Islet precursor cell (in vitro differentiated cells): ENCODE results near the gene DPH7.
A peak's percentile ranks its signal among the peaks of the same experiment; 100 is the strongest.
"Not testable (repeated sequence)": the region's sequence is repeated elsewhere in the genome, so short reads cannot be mapped to it uniquely, and the experiment has no call there.

Experiments
- DNase-seq: peaks from one replicate; pipeline ENCODE4 v3.0.0-alpha.2; 2018

Gene DPH7

DNA sequence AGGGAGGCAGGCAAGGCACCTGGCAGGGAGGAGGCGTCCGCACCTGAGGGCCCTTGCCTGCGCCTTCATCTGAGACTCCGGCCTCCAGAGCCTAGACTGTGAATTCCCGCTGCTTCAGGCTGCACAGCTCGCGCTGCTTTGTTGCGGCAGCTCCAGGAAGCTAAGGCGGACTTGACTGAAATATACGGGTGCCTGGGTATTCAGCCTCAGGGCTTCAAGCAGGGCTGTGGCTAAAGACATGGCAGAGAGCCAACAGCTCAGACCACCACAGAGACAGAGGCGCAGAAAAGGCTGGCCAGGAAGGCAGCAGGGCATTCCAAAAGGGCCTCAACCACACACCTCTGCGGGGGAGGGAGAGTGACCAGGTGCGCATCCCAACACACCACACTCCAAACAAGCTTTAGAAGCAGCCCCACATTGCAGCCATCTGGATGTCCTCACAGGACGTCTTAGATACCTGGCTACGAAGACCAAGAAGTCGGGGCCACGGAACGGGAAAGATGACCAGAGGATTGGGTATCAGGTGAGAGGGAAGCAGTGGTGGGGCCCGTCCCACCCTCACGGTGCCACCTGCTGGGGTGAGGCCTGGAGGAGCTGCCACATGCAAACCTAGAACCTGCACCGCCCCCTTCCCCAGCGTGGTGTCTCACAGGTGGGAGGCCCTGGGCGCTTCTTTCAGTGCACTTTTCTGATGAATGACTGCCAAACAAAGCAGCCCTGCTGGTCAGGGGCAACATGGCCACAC is 1.7 kb upstream of the DPH7 start:
- no peak for DNase-seq

DNA sequence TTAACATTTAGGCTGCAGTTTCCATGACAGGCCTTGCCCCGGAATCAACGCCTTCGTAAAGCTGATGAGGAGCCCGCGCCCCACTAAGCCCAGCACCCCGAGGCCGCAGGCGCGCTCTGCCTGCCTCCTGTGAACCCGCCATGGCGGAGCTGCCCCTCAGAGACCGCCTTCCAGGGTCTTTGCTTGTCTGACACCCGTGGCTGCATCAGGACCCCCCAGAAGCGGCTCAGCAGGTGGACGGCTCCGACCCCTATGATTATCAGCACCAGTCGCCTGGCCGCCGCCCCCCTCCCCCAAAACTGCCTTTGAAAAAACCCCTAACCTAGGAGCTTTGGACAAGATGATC is 507 bp upstream of the DPH7 start:
- DNase-seq, result no peak

DNA sequence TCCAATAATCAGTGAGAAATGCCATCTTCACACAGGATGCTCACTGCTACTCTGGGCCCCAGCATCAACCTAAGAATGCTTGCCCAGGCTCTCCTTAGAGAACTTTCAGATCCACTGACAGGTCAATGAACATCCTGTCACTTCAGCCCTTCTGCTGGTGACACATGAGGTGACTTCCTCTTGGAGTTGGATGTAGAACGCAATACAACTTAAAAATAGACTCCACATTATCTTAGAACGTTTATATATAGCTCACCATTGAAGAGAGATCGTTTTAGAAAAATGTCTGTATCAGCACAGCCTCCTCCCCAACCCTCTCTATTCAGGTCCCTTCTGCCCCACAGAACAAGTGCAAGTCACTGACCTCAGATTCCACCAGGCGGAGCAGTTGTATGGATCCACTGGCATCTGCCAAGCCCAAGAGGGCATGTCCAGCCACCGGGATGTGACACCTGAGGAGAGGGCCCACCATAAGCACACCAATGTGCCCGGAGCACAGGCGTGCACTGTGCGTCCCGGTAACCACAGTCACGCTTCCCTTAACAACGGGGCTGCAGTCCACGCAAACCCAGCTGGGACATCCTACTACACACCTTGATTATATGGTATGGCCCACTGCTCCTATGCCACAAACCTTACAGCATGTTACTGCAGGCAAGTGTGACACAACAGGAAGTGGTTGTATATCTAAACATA is 2.9 kb downstream of the DPH7 start:
- DNase-seq, result no peak

DNA sequence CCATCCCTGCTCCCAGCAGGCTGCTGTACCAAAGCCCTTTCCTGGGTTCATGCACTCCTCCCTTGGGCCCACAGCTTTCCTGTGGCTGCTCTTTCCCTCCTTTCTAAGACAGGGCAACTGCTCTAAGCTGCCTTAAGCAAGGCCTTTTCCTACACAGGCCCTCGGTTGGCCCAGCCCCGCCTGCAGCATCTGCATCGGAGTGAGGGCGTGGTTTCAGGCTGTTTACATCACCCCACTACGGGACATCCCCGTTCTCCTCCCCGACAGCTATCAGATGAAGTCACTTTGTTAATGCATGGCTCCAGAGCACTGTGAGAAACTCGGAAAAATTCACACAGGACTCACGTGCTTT is 3.4 kb downstream of the DPH7 start:
- no peak for DNase-seq

DNA sequence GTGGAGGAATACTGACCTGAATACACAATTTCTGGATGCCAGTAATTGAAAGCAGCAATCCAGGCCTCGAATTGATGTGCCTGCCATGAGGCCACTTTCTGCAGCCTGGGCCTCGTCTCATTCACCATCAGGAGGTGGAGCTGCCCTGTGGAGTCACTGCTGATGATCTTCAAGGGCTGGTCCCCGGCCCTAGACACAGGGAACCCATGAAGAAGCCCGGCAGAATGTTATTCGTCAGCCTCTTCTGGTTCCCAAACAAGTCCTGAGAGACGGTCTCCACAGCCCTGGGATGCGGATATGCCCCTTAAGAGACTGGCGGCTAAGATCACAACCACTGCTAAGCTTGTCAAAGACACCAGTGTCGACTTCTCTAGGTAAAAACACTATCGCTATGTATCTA is 4.5 kb downstream of the DPH7 start:
- no peak for DNase-seq

DNA sequence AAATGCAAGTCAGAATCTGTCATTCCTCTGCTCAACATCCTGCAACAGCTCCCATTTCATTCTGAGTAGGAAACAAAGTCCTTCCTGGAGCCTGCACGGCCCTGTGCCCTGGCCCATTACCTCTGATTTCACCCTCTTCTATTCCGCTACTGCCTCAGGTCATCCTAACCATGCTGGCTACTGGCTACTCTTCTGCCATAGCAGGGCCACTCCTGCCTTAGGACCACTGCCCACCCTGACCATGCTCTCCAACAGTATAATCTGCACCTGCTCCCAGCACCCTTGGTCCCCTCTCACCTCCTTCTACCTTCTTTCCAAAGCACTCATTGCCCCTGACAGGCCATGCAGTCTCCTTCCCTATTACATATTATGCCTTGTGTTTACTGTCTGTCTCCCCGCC is 8.2 kb downstream of the DPH7 start:
- no peak for DNase-seq

DNA sequence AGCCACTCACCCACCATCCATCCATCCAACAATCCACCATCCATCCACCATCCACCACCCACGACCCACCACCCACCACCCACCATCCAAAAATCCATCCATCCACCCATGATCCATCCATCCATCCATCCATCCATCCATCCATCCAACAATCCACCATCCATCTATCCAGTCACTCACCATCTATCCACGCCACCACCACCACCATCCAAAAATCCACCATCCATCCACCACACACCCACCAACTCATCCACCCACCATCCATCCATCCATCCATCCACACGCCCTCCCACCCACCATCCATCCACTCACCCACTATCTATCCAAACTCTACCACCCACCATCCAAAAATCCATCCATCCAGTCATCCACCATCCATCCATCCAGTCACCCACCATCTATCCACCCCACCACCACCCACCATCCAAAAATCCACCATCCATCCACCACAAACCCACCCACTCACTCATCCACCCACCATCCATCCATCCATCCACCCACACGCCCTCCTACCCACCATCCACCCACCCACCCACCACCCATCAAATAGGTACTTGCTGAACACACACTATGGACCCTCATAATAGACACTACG is 9.0 kb downstream of the DPH7 start:
- no peak for DNase-seq

DNA sequence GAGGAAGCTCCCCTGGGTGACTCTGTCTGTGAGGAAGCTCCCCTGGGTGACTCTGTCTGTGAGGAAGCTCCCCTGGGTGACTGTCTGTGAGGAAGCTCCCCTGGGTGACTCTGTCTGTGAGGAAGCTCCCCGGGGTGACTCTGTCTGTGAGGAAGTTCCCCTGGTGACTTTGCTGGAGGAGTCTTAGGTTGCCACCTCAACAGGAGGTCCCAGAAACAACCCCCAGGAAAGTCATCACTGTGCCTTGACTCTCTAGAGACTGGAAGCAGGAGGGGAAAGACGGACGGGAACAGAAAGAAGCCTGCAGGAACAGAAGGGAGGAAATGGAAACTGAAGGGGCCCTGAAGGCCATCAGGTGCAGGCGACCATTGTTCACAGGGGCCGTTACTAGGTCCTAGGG is 10.3 kb downstream of the DPH7 start:
- not testable (repeated sequence) for DNase-seq

DNA sequence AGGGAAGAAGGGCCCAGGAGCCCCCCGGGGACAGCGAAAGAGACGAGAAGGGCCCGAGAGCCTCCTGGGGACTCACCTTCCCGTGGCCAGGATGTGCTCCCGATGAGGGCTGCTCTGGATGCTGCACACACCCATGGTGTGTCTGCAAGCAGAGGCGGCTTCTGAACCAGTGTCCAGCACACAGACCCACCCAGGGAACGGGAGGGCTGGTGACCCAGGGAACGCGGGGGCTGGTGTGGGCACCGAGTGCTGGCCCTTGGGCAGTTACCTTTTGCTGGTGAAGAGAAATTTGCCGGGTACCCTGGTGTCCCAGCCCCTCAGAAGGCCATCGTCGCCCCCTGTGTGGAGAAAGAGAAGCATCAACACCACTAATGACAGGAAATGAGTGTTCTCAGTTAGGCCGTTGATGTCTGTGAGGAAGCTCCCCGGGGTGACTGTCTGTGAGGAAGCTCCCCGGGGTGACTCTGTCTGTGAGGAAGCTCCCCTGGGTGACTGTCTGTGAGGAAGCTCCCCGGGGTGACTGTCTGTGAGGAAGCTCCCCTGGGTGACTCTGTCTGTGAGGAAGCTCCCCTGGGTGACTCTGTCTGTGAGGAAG is 13.8 kb downstream of the DPH7 start:
- no peak for DNase-seq

DNA sequence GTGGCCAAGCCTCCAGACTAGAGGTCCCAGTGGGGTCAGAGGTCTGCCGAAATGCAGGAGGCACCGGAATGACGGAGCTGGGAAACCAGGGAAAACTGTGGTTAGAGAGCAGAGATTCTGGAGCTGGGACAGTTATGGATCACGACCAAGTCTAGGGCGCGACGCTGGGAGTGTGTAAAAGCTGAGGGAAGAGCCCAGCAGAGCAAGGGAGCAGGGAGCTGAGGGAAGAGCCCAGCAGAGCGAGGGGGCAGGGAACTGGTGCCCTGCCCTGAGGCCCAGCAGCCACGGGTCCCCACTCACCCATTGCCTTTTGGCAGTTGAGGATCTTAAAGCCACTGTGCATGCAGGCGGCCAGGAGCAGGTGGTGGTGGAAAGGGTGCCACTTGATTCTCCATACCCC is 14.6 kb downstream of the DPH7 start:
- no peak for DNase-seq

DNA sequence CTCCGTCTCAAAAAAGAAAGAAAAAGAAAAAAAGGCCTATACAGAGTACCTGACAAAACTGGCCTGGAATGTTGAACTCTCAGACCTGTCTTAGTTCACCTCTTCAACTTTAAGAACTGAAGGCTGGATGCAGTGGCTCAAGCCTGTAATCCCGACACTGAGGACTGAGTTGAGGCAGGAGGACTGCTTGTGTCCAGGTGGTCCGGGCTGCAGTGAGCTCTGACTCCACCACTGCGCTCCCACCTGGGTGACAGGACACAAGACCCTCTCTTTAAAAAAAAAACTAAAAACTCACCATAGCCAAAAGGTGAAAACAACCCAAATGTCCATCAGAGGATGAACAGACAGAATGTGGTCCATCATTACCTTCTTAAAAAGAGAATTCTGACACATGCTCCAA is 20.6 kb downstream of the DPH7 start:
- DNase-seq, result no peak

DNA sequence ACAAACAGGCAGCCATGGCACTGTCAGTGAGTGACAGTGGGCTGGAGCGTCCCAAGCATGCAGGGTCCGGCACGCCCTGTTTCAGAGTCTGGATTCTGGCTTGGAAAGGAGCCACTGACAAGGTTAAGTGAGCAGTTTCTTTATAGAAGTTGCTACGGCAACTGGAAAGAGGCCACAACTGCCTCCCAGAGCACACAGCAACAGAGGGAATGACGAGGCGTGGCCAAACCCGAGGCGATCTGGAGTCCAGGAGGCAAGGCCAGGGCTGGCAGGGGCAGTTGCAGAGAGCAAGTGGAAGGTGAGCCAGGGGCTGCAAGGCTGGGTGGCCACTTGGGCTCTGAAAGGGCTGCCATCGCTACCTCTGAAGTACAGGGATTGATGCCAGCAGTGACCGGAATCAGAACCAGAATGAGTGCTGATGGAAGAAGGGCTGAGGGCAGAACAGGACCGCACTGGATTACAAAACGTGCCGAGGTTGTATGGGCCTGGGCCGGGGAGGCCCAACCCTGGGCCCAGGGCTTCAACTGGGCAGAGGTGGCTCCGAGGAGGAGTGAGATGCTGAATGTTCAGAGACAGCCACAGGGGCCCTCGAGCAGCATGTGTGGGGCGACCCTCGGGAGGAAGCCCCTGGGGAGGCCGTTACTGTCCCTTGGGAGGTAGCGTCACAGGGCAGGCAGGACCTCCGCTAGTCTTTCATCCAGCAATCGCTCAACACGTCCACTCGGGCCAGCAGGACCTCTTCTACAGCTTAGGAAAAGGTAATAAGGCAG is 22.5 kb downstream of the DPH7 start:
- no peak for DNase-seq

DNA sequence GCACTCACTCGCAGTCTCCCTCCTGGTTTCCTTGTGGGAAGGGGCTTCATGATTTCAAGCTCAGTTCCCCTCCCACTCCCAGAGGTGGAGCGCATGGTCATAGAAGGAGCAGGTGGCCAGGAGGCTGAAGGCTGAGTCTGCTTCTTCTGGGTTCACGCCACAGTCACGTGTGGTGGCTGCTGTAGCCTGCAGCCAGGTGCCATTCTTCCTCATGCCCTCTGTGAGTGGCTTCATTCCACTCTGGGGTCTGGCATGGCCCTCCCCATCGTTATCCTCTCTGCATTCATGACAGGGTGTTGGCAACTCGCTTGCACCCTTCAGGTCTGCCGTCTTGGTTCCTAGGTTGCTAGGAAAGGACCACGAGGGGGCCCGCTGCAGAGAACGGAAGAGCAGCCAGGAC is 23.5 kb downstream of the DPH7 start:
- DNase-seq, result no peak

DNA sequence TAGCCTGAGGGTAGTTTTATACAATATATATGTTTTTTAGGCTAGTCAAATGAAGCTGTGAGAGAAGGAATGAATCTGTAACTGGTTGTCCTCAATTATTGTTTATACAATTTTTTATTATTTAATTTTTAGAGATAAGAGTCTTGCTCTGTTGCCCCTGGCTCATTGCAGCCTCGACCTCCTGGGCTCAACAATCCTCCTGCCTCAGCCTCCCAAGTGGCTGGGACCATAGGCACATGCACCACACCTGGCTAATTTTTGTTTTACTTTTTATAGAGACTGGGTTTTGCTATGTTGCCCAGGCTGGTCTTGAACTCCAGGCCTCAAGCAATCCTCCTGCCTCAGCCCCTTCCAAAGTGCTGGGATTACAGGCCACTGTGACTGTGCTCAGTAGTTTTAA is 24.4 kb downstream of the DPH7 start:
- DNase-seq, result no peak

DNA sequence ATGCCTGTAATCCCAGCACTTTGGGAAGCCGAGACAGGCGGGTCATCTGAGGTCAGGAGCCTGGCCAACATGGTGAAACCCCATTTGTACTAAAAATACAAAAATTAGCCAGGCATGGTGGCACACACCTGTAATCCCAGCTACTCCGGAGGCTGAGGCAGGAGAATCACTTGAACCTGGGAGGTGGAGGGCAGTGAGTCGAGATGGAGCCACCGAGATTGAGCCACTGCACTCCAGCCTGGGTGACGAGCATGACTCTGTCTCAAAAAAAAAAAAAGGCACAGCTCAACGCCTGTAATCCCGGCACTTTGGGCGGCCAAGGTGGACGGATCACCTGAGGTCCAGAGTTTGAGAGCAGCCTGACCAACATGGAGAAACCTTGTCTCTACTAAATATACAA is 25.1 kb downstream of the DPH7 start:
- DNase-seq, result not testable (repeated sequence)

DNA sequence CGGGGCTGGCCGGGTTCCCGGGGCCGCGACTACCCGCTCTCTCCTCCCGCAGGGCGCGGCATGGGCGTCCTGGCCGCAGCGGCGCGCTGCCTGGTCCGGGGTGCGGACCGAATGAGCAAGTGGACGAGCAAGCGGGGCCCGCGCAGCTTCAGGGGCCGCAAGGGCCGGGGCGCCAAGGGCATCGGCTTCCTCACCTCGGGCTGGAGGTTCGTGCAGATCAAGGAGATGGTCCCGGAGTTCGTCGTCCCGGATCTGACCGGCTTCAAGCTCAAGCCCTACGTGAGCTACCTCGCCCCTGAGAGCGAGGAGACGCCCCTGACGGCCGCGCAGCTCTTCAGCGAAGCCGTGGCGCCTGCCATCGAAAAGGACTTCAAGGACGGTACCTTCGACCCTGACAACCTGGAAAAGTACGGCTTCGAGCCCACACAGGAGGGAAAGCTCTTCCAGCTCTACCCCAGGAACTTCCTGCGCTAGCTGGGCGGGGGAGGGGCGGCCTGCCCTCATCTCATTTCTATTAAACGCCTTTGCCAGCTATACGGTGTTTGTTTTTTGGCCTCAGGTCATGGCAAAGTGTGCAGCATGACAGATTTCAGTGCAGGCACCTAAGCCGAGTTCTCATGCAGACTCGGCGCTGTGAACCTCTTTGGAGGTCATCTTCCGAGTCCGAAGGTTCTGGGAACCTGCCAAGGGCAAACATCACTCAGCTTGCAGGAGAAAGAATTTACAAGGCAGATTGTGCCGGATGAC is 26.5 kb downstream of the DPH7 start:
- DNase-seq, result no peak

DNA sequence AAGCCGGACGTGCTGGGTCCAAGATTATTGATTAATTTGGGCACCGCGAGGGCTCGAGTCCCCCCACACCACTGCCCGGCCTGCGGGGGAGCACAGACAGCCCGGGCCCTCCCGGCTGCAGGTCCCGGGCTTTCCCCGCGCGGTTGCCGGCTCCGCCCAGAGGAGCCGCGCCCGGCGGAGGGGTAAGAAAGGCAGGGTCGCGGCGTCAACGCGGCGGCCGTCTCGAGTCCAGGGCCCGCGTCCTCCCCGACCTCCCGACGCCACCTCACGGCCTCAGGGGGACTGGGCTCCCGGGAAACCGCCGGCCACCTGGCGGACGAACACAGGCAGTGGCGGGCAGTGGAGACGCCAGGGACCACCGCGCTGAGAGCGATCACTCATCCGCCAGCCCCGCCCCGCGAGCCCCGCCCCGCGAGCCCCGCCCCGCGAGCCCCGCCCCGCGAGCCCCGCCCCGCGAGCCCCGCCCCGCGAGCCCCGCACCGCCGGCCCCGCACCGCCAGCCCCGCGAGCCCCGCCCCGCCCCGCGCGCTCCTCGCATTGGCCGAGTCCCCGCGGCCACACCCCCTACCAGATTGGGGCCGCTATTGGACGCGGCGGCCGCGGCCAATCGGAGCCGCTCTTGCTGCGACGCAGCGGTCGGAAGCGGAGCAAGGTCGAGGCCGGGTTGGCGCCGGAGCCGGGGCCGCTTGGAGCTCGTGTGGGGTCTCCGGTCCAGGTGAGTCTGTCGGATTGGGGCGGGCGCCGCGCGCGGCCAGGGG is 27.3 kb downstream of the DPH7 start, which contains the start of gene MRPL41:
MRPL41 (plus strand) TSS at position 616 of the 758 bp plus-strand sequence. CDS start 203 bp downstream, outside the sequence.
- DNase-seq, result peak; percentile 96

DNA sequence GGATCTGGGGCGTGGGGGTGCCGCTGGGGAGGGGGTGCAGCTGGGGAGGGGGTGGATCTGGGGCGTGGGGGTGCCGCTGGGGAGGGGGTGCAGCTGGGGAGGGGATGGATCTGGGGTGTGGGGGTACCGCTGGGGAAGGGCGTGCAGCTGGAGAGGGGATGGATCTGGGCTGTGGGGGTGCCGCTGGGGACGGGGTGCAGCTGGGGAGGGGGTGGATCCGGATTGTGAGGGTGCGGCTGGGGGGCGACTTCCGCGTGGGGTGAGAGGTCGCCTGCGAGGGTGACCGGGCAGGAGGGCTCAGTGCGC is 27.8 kb downstream of the DPH7 start:
- not testable (repeated sequence) for DNase-seq

DNA sequence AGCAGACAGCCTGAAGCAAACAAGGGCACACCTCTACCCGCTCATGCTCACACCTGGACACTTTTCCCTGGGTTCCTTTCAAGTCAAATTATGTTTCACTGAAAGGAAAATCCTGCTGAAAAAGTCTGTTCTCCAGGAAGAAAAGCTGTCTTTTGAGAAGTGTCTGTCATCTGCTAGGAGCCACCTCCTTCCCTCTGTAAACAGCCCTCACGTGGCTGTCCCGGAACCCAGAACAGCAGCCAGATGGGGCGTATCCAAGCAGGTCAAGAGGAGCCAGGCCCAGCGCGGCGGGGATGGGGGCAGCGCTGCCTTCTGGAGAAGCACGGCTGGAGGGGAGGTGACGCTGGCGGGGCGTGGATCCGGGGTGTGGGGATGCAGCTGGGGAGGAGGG is 28.5 kb downstream of the DPH7 start, which contains the start of gene PNPLA7:
PNPLA7 (minus strand) TSS at position 172 of the 391 bp plus-strand sequence. CDS start 205 bp downstream, outside the sequence.
- DNase-seq, result peak; percentile 90

DNA sequence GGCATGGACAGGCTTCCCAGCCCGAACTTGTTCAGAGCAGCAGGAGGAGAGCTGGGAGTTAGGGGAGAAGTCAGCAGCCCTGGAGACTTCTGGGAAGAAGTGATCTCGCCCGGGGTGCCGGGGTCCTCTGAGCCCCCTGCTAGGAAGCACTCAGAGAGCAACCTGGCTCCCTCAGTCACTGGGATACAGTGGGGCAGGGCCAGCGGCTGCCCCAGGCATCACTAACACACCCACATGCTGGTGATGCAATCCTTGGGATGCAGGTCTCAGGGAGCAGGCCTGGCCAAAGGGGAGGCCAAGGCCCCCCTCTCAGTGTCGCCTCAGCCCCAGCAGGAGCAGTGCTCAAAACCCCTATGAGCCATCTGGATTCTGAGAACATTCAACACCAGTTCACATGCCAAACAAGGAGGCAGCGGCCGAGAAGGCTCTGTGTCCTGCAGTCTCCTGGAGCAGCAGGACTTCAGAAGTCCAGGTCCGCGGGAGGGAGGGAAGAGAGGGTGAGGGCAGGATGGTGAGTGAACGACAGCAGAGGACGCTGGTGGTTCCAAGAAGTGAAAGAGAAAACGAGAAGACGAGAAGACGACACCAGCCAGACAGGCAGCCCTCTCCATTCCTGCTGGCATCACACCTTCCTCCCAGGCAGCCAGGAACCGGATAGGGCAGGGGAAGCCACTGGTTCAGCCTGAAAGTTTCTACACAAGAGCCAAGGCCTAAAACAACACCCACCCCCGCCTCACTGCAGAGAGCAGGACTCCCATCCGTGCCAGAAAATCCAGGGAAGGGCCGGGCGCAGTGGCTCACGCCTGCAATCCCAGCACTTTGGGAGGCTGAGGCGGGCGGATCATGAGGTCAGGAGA is 30.8 kb downstream of the DPH7 start:
- DNase-seq, result no peak

DNA sequence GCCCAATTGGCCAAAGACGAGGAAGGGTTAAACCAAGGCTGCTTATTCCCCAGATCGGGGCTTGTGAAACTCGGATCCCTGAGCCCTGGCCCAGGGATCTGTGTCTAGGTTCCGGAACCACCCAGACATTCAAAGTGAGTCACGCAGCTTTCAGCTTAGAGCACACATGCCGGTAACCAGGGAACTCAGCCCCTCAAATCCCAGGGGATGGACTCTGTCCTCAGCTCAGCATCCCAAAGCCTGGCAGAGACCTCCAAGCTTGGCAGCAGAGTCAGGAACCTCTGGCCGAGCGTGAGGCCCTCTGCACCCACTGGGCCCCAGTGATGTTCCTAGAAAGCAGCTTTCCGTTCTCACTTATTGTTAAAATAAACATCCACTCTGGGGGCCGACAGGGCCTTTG is 33.6 kb downstream of the DPH7 start:
- DNase-seq, result no peak
